H9 (cell line): ENCODE results near the gene GPX5. TPM values are rescaled to one million over a fixed set of nuclear protein-coding genes. Genes with fewer than 3 reads are reported as not detected.

Experiments used
- DNase-seq: peaks from one replicate; pipeline ENCODE4 v3.0.0-alpha.2; 2017
- H2AFZ ChIP-seq: one replicate; pipeline ENCODE4 v1.6.1; 2013; ENCODE audit warnings: mild to moderate bottlenecking, low read length, control low read depth, moderate library complexity
- H2AK5ac ChIP-seq: 2 replicates; pipeline ENCODE4 v1.6.1; 2013; ENCODE audit warnings: low read length, control low read depth, mixed read lengths; ENCODE audit not compliant: insufficient read length
- H2BK120ac ChIP-seq: one replicate; pipeline ENCODE4 v1.6.1; 2013; ENCODE audit warnings: low read depth, mild to moderate bottlenecking, low read length, control low read depth, inconsistent platforms; ENCODE audit not compliant: poor library complexity, severe bottlenecking
- H2BK12ac ChIP-seq: 2 replicates; pipeline ENCODE4 v1.6.1; 2013; ENCODE audit warnings: low read length, control low read depth, mixed read lengths, low read depth; ENCODE audit not compliant: insufficient read length
- H2BK15ac ChIP-seq: 2 replicates; pipeline ENCODE4 v1.6.1; 2013; ENCODE audit warnings: low read depth, low read length, control low read depth
- H2BK20ac ChIP-seq: one replicate; pipeline ENCODE4 v1.6.1; 2013; ENCODE audit warnings: low read depth, mild to moderate bottlenecking, low read length, control low read depth, inconsistent platforms; ENCODE audit not compliant: poor library complexity, severe bottlenecking
- H2BK5ac ChIP-seq: 2 replicates; pipeline ENCODE4 v1.6.1; 2013; ENCODE audit warnings: low read length, control low read depth, mixed read lengths; ENCODE audit not compliant: insufficient read length
- H3K14ac ChIP-seq: 2 replicates; pipeline ENCODE4 v1.6.1; 2013; ENCODE audit warnings: low read length, control low read depth; ENCODE audit not compliant: insufficient read depth
- H3K18ac ChIP-seq: 2 replicates; pipeline ENCODE4 v1.6.1; 2013; ENCODE audit warnings: low read depth, mild to moderate bottlenecking, mixed read lengths, low read length, control low read depth; ENCODE audit not compliant: insufficient read length
- H3K23ac ChIP-seq: 2 replicates; pipeline ENCODE4 v1.6.1; 2013; ENCODE audit warnings: low read length, control low read depth, mixed read lengths, low read depth; ENCODE audit not compliant: insufficient read length
- H3K23me2 ChIP-seq: 2 replicates; pipeline ENCODE4 v1.6.1; 2013; ENCODE audit warnings: low read depth, mild to moderate bottlenecking, mixed read lengths, low read length, control low read depth; ENCODE audit not compliant: insufficient read length, poor library complexity, severe bottlenecking
- H3K27ac ChIP-seq: 2 replicates; pipeline ENCODE4 v1.5.1; 2013; ENCODE audit warnings: low read length, control low read depth, mixed read lengths, low read depth; ENCODE audit not compliant: insufficient read length
- H3K27me3 ChIP-seq: 2 replicates; pipeline ENCODE4 v1.6.1; 2013; ENCODE audit warnings: low read length, control low read depth, inconsistent platforms; ENCODE audit not compliant: insufficient read depth
- H3K4ac ChIP-seq: 2 replicates; pipeline ENCODE4 v1.6.1; 2013; ENCODE audit warnings: low read depth, mild to moderate bottlenecking, control low read depth, inconsistent platforms, low read length, moderate library complexity
- H3K4me1 ChIP-seq: 2 replicates; pipeline ENCODE4 v1.6.1; 2013; ENCODE audit warnings: low read length, control low read depth, inconsistent platforms; ENCODE audit not compliant: insufficient read depth
- H3K4me2 ChIP-seq: 2 replicates; pipeline ENCODE4 v1.6.1; 2013; ENCODE audit warnings: low read length, control low read depth, mixed read lengths; ENCODE audit not compliant: insufficient read length, insufficient read depth
- H3K56ac ChIP-seq: 2 replicates; pipeline ENCODE4 v1.6.1; 2013; ENCODE audit warnings: low read depth, mild to moderate bottlenecking, mixed read lengths, low read length, control low read depth; ENCODE audit not compliant: insufficient read length
- H3K79me1 ChIP-seq: 2 replicates; pipeline ENCODE4 v1.6.1; 2013; ENCODE audit warnings: low read depth, mild to moderate bottlenecking, moderate library complexity, low read length, control low read depth, inconsistent platforms; ENCODE audit not compliant: insufficient read depth, poor library complexity, severe bottlenecking
- H3K79me2 ChIP-seq: 2 replicates; pipeline ENCODE4 v1.6.1; 2013; ENCODE audit warnings: low read length, control low read depth, inconsistent platforms; ENCODE audit not compliant: insufficient read depth
- H3K9ac ChIP-seq: 2 replicates; pipeline ENCODE4 v1.6.1; 2013; ENCODE audit warnings: low read length, control low read depth, mixed read lengths; ENCODE audit not compliant: insufficient read length; ENCODE audit errors: extremely low read depth
- H3K9me3 ChIP-seq: one replicate; pipeline ENCODE4 v1.6.1; 2013; ENCODE audit warnings: low read depth, low read length, inconsistent platforms; ENCODE audit not compliant: control insufficient read depth
- H3T11ph ChIP-seq: one replicate; pipeline ENCODE4 v1.6.1; 2013; ENCODE audit warnings: mild to moderate bottlenecking, low read length, control low read depth, inconsistent platforms
- H4K20me1 ChIP-seq: one replicate; pipeline ENCODE4 v1.6.1; 2013; ENCODE audit not compliant: control insufficient read depth, insufficient read length, insufficient read depth
- H4K5ac ChIP-seq: 2 replicates; pipeline ENCODE4 v1.6.1; 2013; ENCODE audit warnings: low read depth, mild to moderate bottlenecking, mixed read lengths, low read length, control low read depth; ENCODE audit not compliant: insufficient read length
- H4K8ac ChIP-seq: replicated peaks from 2 replicates; pipeline ENCODE4 v1.6.1; 2013; ENCODE audit warnings: low read length, control low read depth, mixed read lengths, low read depth; ENCODE audit not compliant: insufficient read length
- H4K91ac ChIP-seq: 2 replicates; pipeline ENCODE4 v1.6.1; 2013; ENCODE audit warnings: low read depth, mild to moderate bottlenecking, moderate library complexity, mixed read lengths, low read length, control low read depth; ENCODE audit not compliant: insufficient read length
- H3K27ac Mint-ChIP-seq, 3 experiments: 2 replicates in 2 of 3; 3 replicates in 1 of 3; pipeline ENCODE4 v1.8.0; 2020 to 2021; ENCODE audit warnings: mixed read lengths in 3 of 3, mild to moderate bottlenecking in 1 of 3, moderate library complexity in 1 of 3
- H3K27me3 Mint-ChIP-seq: 2 replicates; pipeline ENCODE4 v1.8.0; 2021; ENCODE audit warnings: low read depth, mild to moderate bottlenecking, moderate library complexity, mixed read lengths
- H3K36me3 Mint-ChIP-seq, 3 experiments: 2 replicates in 2 of 3; 3 replicates in 1 of 3; pipeline ENCODE4 v1.8.0; 2020 to 2021; ENCODE audit warnings: low read depth in 3 of 3, mixed read lengths in 3 of 3; ENCODE audit not compliant: insufficient read depth in 1 of 3
- H3K4me1 Mint-ChIP-seq, 2 experiments: 2 replicates each; pipeline ENCODE4 v1.8.0; 2020; ENCODE audit warnings: mixed read lengths in 2 of 2
- H3K4me3 Mint-ChIP-seq, 2 experiments: 2 replicates in 1 of 2; 3 replicates in 1 of 2; pipeline ENCODE4 v1.8.0; 2020 to 2021; ENCODE audit warnings: mild to moderate bottlenecking in 2 of 2, mixed read lengths in 2 of 2, moderate library complexity in 1 of 2
- H3K9me3 Mint-ChIP-seq, 2 experiments: 2 replicates in 1 of 2; 3 replicates in 1 of 2; pipeline ENCODE4 v1.8.0; 2020; ENCODE audit warnings: mild to moderate bottlenecking in 2 of 2, mixed read lengths in 2 of 2, moderate library complexity in 1 of 2
- WGBS: extraction: QIAGEN DNeasy Blood & Tissue Kit; methylation state at CpG from one replicate; pipeline ENCODE4 v1.1.7; 2013; ENCODE audit warnings: missing lambda C conversion rate, low lambda C conversion rate, mixed read lengths; ENCODE audit not compliant: insufficient read length; ENCODE audit errors: extremely low coverage; 5-methylcytosine and 5-hydroxymethylcytosine counted together
- total RNA-seq: library from RNA; stranded (reverse); gene quantifications from 2 replicates; pipeline ENCODE4 v1.2.1, GENCODE V29; 2021
- TF ChIP-seq, protein P1 (sequence below): fragments of 200-600 bp; sonication (generic); conservative IDR thresholded peaks from 3 replicates; pipeline ENCODE4 v1.8.0; 2021; ENCODE audit warnings: antibody characterized with exemption, mild to moderate bottlenecking

GPX5 gene
- total RNA-seq, 1 experiment from 2014 or later: not detected

- no peak overlapping the region for H2BK15ac ChIP-seq
- no peak overlapping the region for H3K18ac ChIP-seq
- no peak overlapping the region for H4K8ac ChIP-seq
- H4K20me1 ChIP-seq: no peaks in the 10 kb centered on the region
- H2BK120ac ChIP-seq: no peak overlapping the region
- no peak overlapping the region for H2AK5ac ChIP-seq
- H3T11ph ChIP-seq: no peak overlapping the region
- no peak overlapping the region for H2BK12ac ChIP-seq
- H4K5ac ChIP-seq: no peak overlapping the region
- H3K23me2 ChIP-seq: no peaks in the 10 kb centered on the region
- no peaks in the 10 kb centered on the region for H3K9me3 ChIP-seq
- no peak for DNase-seq
- no peak overlapping the region for H3K56ac ChIP-seq
- Mint-ChIP-seq H3K36me3 (no peaks in the 10 kb centered on the region), H3K4me1 (0 out of 4 replicates have a peak, but pooled peaks cover 0 to 3% of the 10 kb centered on the region in 2 experiments), H3K27ac (no peak overlapping the region; a peak in 1 of 7 replicates), H3K9me3 (no peaks in the 10 kb centered on the region; a peak in 1 of 5 replicates), H3K27me3 (peaks cover 11% of the 10 kb centered on the region), H3K4me3 (no peak overlapping the region)
- no peak overlapping the region for H3K23ac ChIP-seq
- H3K27me3 ChIP-seq: no peaks in the 10 kb centered on the region; the same call in 1 of the 2 replicates
- H3K9ac ChIP-seq: no peak overlapping the region
- no peaks in the 10 kb centered on the region for H3K79me1 ChIP-seq
- no peak overlapping the region for H2BK5ac ChIP-seq
- H4K91ac ChIP-seq: no peak overlapping the region
- H3K14ac ChIP-seq: no peak overlapping the region
- no peak overlapping the region for H2AFZ ChIP-seq
- H3K79me2 ChIP-seq: no peaks in the 10 kb centered on the region
- H3K4ac ChIP-seq: no peak overlapping the region
- no peak overlapping the region for H2BK20ac ChIP-seq
- no peaks in the 10 kb centered on the region for H3K4me1 ChIP-seq
- no CpG with 5 or more reads among the region's 7 CpGs for WGBS
- TF ChIP-seq, protein P1, sequence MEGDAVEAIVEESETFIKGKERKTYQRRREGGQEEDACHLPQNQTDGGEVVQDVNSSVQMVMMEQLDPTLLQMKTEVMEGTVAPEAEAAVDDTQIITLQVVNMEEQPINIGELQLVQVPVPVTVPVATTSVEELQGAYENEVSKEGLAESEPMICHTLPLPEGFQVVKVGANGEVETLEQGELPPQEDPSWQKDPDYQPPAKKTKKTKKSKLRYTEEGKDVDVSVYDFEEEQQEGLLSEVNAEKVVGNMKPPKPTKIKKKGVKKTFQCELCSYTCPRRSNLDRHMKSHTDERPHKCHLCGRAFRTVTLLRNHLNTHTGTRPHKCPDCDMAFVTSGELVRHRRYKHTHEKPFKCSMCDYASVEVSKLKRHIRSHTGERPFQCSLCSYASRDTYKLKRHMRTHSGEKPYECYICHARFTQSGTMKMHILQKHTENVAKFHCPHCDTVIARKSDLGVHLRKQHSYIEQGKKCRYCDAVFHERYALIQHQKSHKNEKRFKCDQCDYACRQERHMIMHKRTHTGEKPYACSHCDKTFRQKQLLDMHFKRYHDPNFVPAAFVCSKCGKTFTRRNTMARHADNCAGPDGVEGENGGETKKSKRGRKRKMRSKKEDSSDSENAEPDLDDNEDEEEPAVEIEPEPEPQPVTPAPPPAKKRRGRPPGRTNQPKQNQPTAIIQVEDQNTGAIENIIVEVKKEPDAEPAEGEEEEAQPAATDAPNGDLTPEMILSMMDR: no peak
- H3K27ac ChIP-seq: no peak overlapping the region
- H3K4me2 ChIP-seq: no peak overlapping the region
Observed at GRCh38 chr6:28565823-28566526, 40.3 kb downstream of the GPX5 start.
